ENCODE measurements around the gene PRRT1.

DNA sequence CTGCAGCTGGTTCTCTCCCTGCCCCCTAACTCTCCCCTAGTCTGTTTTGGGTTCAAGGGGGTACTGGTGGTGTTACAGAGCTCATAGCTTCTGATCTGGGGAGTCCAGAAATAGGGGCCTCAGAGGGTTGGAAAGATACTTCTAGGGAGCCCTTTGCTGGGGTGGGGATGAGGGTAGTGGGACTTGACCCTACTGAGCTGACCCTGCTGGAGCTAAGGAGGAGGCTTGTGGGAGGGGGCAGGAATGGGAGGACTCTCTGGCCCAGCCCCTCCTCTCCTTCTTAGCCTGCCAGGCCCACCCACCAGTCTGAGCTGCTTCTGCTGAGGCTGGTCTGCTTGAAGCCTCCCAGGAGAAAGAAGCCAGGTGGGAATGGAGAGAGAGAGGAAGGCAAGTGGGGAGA lies 12.6 kb upstream of the PRRT1 start, which contains the start of gene EGFL8:
- no peak for TF ChIP-seq POLR2A (IDR thresholded peaks at IDR 0.05)
- TF ChIP-seq, protein P1, sequence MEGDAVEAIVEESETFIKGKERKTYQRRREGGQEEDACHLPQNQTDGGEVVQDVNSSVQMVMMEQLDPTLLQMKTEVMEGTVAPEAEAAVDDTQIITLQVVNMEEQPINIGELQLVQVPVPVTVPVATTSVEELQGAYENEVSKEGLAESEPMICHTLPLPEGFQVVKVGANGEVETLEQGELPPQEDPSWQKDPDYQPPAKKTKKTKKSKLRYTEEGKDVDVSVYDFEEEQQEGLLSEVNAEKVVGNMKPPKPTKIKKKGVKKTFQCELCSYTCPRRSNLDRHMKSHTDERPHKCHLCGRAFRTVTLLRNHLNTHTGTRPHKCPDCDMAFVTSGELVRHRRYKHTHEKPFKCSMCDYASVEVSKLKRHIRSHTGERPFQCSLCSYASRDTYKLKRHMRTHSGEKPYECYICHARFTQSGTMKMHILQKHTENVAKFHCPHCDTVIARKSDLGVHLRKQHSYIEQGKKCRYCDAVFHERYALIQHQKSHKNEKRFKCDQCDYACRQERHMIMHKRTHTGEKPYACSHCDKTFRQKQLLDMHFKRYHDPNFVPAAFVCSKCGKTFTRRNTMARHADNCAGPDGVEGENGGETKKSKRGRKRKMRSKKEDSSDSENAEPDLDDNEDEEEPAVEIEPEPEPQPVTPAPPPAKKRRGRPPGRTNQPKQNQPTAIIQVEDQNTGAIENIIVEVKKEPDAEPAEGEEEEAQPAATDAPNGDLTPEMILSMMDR (IDR thresholded peaks at IDR 0.05): no peak
